Panc1 (cell line): ENCODE results near the gene CCS.

Source experiments
- CTCF ChIP-seq: fragments of 450-650 bp; IDR thresholded peaks from 2 replicates; pipeline ENCODE4 v1.5.1; 2017; ENCODE audit warnings: mild to moderate bottlenecking
- SIN3A ChIP-seq: IDR thresholded peaks from 2 replicates; pipeline ENCODE4 v1.6.1; 2012; ENCODE audit warnings: low read depth, mild to moderate bottlenecking, low read length, moderate library complexity, borderline replicate concordance; ENCODE audit not compliant: insufficient read depth

GRCh38 chr11:66557733-66558326 is 35.2 kb upstream of the CCS start:
- TF ChIP-seq CTCF, result no peak
- no peak for TF ChIP-seq SIN3A
